Colon (tissue), 2 donors: ENCODE data around the gene WDR64.

Experiments used
- FAIRE-seq: peaks from 2 replicates; lab custom pipeline; 2012; peaks lifted over from hg19 to GRCh38; lab: Jason Lieb, UNC
- donor health status: control.
- donor health status: control.

The WDR64 gene

DNA sequence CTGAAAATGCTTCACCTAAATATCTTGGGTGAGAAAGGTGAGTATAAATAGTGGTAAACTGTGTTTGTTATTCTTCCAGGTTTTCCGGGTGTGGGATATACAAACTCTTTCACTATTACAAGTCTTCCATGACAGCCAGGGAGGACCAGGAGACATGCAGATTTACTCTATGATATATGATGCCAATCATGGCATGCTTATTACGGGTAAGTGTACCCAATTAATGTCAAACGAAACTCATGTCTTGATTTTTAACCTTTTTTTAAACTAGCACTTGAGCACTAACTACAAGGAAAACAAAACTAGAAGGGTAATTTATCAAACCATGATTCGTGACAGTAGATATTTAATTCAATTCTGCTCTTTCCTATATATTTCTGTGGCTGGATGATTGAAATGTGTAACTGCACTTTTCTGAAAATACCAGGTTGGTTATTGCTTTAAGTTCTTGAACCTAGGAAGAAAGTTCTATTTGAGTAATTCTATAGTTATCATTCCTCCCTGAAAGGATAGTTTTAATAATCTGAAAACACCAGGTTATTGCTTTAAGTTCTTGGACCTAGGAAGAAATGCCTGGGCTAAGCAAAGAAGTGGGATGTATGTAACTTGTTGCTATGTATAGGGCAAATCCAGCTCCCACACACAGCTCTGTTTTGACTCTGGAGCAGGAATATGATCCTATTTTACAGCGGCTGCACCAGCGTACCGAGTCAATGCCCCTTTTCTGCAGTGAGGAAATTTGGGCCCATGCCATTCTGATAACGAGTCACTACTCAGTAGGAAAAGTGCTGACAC is 86.4 kb downstream of the WDR64 start:
- no peak for FAIRE-seq

GRCh38 chr1:241742084-241742483 is 90.0 kb downstream of the WDR64 start:
- FAIRE-seq: no peak

DNA sequence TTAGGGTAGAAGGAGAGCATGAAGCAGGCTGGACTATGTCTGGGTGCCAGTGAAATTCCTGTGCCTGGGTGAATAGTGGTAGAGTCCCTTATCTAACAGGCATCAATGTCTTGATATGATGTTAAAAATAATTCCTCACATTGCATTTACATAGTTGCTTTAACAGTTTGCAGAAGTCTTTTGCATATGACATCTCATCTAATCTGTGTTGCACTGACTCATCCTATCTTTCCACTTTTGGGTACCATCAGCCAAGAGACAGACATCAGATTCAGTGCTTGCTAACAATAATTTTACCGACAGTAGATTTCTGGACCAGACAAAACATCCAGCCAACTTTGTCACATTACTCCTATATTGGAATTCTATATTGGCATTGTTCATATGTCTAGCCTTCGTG is 92.5 kb downstream of the WDR64 start:
- FAIRE-seq: no peak

- no peak for FAIRE-seq
These were observed 95.9 kb downstream of the WDR64 start for GRCh38 chr1:241747992-241748391.

GRCh38 chr1:241749041-241749944 is 97.2 kb downstream of the WDR64 start:
- FAIRE-seq: no peak

- FAIRE-seq: no peak
These were observed 98.0 kb downstream of the WDR64 start for GRCh38 chr1:241749945-241750695.

DNA sequence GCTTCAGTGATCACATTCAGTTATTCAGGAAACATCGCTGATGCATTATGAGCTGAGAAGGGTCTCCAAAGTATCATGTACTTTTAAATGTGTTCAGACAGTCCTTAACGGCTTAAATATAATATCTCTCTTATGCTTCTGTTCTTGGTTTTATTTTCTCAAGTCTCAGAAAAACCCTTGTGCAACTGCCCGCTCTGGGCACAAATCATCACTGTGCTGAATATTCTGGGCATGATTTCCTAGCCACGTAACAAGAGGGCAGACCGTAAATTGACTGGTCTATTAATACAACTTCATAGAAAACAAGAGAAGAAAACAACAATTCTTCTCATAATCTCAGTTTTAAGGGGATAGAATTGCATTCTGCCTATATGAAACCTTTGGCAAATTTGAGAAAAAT is 99.4 kb downstream of the WDR64 start:
- no peak for FAIRE-seq

GRCh38 chr1:241762713-241763339 is 110.7 kb downstream of the WDR64 start:
- no peak for FAIRE-seq

GRCh38 chr1:241765390-241765789 is 113.3 kb downstream of the WDR64 start:
- FAIRE-seq: no peak

- no peak for FAIRE-seq
These were observed 115.7 kb downstream of the WDR64 start for GRCh38 chr1:241767737-241768136.

DNA sequence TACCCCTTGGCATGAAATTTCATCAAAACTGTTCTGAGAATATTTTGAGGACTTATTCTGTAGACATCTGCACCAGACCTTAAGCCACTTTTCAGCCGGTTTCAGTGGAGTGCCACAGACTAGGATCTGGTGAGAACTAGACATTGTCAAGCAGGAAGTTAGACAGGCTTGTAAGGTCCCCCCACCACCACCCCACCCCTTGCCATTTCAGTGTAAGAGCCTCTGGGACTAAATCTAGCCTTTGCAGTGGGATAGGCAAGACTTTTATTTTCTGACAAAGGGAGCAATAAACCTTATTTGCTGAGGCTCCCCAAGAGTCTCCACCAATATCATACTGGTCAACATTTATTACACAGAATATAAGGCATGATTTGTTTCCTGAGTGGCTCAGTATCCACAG is 118.0 kb downstream of the WDR64 start:
- no peak for FAIRE-seq

DNA sequence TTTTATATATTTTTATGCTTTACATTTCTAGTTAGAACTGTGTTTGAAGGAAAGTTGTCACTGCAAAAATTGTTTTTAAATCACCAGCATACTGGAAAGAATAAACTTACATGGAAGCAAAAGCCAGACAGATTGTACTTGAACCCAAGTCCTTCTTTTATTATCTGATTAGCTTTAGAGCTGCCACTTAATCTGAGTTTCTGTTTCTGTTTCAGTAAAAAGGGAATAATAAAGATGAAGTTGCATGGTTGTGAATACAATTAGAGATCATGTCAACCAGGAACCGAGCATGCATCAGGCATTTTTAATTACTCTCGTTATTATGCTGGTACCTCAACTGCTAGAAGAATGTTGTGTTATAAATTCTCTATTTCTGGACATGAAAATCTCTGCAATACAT is 119.0 kb downstream of the WDR64 start:
- no peak for FAIRE-seq

GRCh38 chr1:241772932-241773500 is 120.9 kb downstream of the WDR64 start:
- no peak for FAIRE-seq

DNA sequence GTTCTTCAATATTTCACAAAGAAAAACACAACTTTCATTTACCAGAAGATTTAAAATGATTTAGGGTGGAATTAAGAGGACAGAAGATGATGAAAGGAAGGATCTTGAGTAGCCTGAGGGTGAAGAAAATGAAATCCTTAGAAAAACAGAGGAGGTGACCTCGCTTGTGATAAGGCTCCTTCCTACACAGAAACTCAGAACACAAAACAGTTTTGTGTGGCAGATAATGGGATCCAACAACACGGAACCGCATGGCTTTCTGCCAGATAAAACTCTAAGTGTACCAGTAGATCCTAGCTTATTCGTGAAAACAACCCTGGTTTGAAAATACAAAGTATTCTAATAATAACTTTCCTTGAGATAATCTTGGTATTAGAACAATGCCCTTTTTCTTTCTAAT is 121.9 kb downstream of the WDR64 start:
- FAIRE-seq: no peak

DNA sequence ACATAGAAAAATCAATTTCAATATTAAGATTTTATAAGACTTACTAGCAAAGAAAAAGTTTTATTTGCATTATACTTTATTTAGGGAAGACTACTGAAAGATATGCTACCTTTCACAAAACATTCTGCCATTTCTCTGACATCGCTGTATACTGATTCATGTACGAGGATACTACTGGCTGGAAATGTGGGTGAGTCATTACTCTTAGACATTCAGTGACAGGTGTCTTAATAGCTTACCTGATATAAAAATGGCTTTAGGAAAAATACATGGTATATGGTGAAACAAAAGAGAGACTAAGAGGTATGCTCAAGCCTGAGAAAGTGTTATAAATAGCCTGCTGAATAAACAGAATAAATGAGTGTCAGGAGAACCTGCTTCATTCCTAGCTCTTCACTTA is 122.9 kb downstream of the WDR64 start:
- no peak for FAIRE-seq

GRCh38 chr1:241776911-241777310 is 124.8 kb downstream of the WDR64 start:
- no peak for FAIRE-seq

DNA sequence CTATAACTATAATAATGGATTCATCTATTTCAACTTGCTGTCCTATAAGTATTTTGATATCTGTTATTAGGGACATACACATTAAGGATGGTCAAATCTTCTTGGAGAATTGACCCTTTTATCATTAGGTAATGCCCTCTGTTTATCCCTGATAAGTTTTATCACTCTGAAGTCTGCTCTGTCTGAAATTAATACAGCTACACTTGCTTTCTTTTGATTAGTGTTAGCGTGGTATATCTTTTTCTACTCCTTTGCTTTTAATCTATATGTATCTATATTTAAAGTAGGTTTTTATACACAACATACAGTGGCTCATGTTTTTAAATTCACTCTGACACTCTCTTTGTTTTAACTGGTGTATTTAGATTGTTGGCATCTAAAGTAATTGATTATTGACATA is 126.0 kb downstream of the WDR64 start:
- no peak for FAIRE-seq

DNA sequence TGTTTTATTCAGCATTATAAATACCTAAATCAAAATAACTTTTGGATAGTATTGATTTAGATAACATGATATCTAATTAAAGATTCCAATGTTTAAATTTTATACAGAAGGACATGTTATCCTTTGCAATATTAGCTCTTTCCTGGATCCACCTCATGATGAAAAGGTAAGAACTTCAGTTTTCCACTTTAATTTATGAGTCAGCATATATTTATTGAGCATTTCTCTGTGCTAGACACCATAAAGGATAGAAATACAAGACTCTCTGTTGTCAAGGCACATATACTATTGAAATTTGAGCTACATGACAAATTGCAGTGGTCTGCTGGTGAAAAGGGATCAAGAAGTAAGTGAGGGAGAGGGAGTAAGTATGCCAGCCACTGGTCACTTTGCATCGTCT is 127.8 kb downstream of the WDR64 start:
- FAIRE-seq: no peak

GRCh38 chr1:241782396-241782795 is 130.3 kb downstream of the WDR64 start:
- FAIRE-seq: no peak

- no peak for FAIRE-seq
These were observed 135.6 kb downstream of the WDR64 start for GRCh38 chr1:241787691-241788090.

DNA sequence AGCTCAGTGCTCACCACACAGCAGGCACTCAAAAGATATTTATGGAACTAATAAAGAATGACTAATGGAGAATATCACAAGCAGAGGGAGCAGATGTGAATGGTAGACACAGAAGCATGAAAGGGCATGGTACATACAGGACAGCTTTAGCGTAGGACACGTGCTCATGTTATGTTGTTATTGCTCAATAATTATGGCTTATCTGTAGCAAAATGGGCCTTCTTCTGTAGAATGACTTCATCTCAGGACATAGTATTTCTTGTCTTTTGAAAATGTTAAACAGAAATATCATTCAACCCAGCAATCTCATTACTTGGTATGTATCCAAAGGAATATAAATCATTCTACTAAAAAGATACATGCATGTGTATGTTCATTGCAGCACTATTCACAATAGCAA is 137.0 kb downstream of the WDR64 start:
- FAIRE-seq: no peak

GRCh38 chr1:241799416-241799815 is 147.3 kb downstream of the WDR64 start:
- FAIRE-seq: no peak
